Endothelial cell of umbilical vein (primary cell): ENCODE measurements around the gene TPMT. TPM values are rescaled to one million over a fixed set of nuclear protein-coding genes. Genes with fewer than 3 reads are reported as not detected.

Source experiments
- BruUV-seq: library from RNA; stranded (reverse); fragments of 400-500 nt; replicated peaks from 2 replicates; lab custom pipeline; 2021; lab: Mats Ljungman, UMichigan
- CTCF ChIA-PET: fragments of 300-600, 350-600 bp; sonication (Branson Sonifier 250); formaldehyde crosslinking; loops from one replicate; lab custom pipeline; 2021; ENCODE audit warnings: antibody characterized with exemption, inconsistent platforms; lab: Charles Lee
- POLR2A ChIA-PET: fragments of 300-600, 350-600 bp; sonication (Branson Sonifier 250); formaldehyde crosslinking; loops from one replicate; lab custom pipeline; 2021; ENCODE audit warnings: antibody characterized with exemption, inconsistent platforms; lab: Charles Lee
- DNase-seq: peaks from one replicate; pipeline ENCODE4 v3.0.0-alpha.2; 2011; ENCODE audit warnings: low read depth, low spot score
- FAIRE-seq: peaks from 2 replicates; lab custom pipeline; 2011; peaks lifted over from hg19 to GRCh38; lab: Jason Lieb, UNC
- H2AFZ ChIP-seq: 2 replicates; pipeline ENCODE4 v1.6.0; 2012; ENCODE audit warnings: low read depth, low read length, control low read depth, inconsistent platforms
- H3K27ac ChIP-seq: 2 replicates; pipeline ENCODE4 v1.5.1; 2011; ENCODE audit warnings: low read depth, mild to moderate bottlenecking, control low read depth, low read length, moderate library complexity; ENCODE audit not compliant: insufficient read depth
- H3K27me3 ChIP-seq, 2 experiments: 2 replicates each; pipeline versions ENCODE4 v1.6.0 to v1.6.1; 2011; ENCODE audit warnings: low read length in 2 of 2, mixed read lengths in 1 of 2; ENCODE audit not compliant: control insufficient read depth in 2 of 2, insufficient read depth in 2 of 2
- H3K36me3 ChIP-seq, 2 experiments: 2 replicates in 1 of 2; 3 replicates in 1 of 2; pipeline ENCODE4 v1.5.1; 2011; ENCODE audit warnings: low read length in 2 of 2, mild to moderate bottlenecking in 1 of 2, moderate library complexity in 1 of 2; ENCODE audit not compliant: control insufficient read depth in 2 of 2, insufficient read depth in 2 of 2; ENCODE audit errors: extremely low read depth in 1 of 2
- H3K4me1 ChIP-seq: 3 replicates; pipeline ENCODE4 v1.5.1; 2011; ENCODE audit warnings: mild to moderate bottlenecking, low read length; ENCODE audit not compliant: control insufficient read depth, insufficient read depth; ENCODE audit errors: extremely low read depth
- H3K4me2 ChIP-seq: 2 replicates; pipeline ENCODE4 v1.6.1; 2011; ENCODE audit warnings: low read length, control low read depth, mixed read lengths; ENCODE audit not compliant: insufficient read depth
- H3K4me3 ChIP-seq, 3 experiments: fragments of 200-600 bp in 1 of 3; sonication (generic), shearing (Covaris generic) in 1 of 3; replicated peaks in 1 of 3; 2 replicates each; pipeline ENCODE4 v1.5.1; 2011 to 2016; ENCODE audit warnings: control low read depth in 3 of 3, low read length in 3 of 3, mild to moderate bottlenecking in 2 of 3, inconsistent platforms in 1 of 3, low read depth in 1 of 3, moderate library complexity in 1 of 3; ENCODE audit not compliant: insufficient read depth in 1 of 3
- H3K79me2 ChIP-seq: 2 replicates; pipeline ENCODE4 v1.6.0; 2012; ENCODE audit warnings: low read length, inconsistent platforms; ENCODE audit not compliant: control insufficient read depth, insufficient read depth
- H3K9ac ChIP-seq: replicated peaks from 2 replicates; pipeline ENCODE3; 2011; ENCODE audit warnings: low read length, control low read depth; ENCODE audit not compliant: insufficient read depth; ENCODE audit errors: extremely low read depth
- H3K9me1 ChIP-seq: replicated peaks from 3 replicates; pipeline ENCODE4 v1.6.0; 2011; ENCODE audit warnings: mild to moderate bottlenecking, low read length; ENCODE audit not compliant: control insufficient read depth, insufficient read depth; ENCODE audit errors: extremely low read depth
- H3K9me3 ChIP-seq: replicated peaks from 2 replicates; pipeline ENCODE4 v1.5.1; 2012; ENCODE audit warnings: low read length, inconsistent platforms; ENCODE audit not compliant: control insufficient read depth, insufficient read depth
- H4K20me1 ChIP-seq: replicated peaks from 2 replicates; pipeline ENCODE3; 2011; ENCODE audit warnings: mild to moderate bottlenecking, low read length; ENCODE audit not compliant: control insufficient read depth, insufficient read depth; ENCODE audit errors: extremely low read depth
- CTCF ChIP-seq, 2 donors: IDR thresholded peaks; 1 replicate in 1 of 2; 2 replicates in 1 of 2; pipeline ENCODE4 v1.5.1; 2011; ENCODE audit warnings: low read length in 2 of 2, mild to moderate bottlenecking in 2 of 2, moderate library complexity in 2 of 2, control low read depth in 1 of 2, inconsistent platforms in 1 of 2, low read depth in 1 of 2; ENCODE audit not compliant: insufficient read depth in 1 of 2; ENCODE audit errors: extremely low read depth in 1 of 2
- EZH2 ChIP-seq: IDR thresholded peaks from 2 replicates; pipeline ENCODE4 v1.6.1; 2012; ENCODE audit warnings: borderline replicate concordance, low read depth, mild to moderate bottlenecking, moderate library complexity, low read length, inconsistent platforms; ENCODE audit not compliant: severe bottlenecking
- FOS ChIP-seq: IDR thresholded peaks from 2 replicates; pipeline ENCODE4 v1.6.1; 2011; ENCODE audit warnings: mild to moderate bottlenecking, low read length, moderate library complexity, borderline replicate concordance; ENCODE audit not compliant: insufficient read depth
- GATA2 ChIP-seq: IDR thresholded peaks from 2 replicates; pipeline ENCODE4 v1.7.0; 2011; ENCODE audit warnings: low read depth, mild to moderate bottlenecking, moderate library complexity, mixed read lengths, low read length; ENCODE audit not compliant: insufficient read length, insufficient read depth
- JUN ChIP-seq: IDR thresholded peaks from 2 replicates; pipeline ENCODE4 v1.6.1; 2011; ENCODE audit warnings: borderline replicate concordance, low read depth; ENCODE audit not compliant: insufficient read length, insufficient read depth
- MAX ChIP-seq: IDR thresholded peaks from 2 replicates; pipeline ENCODE4 v1.6.1; 2011; ENCODE audit not compliant: insufficient read depth, insufficient read length
- MYC ChIP-seq: IDR thresholded peaks from one replicate; pipeline ENCODE4 v1.6.1; 2011; ENCODE audit warnings: mild to moderate bottlenecking, low read depth, low read length
- POLR2A ChIP-seq: IDR thresholded peaks from 2 replicates; pipeline ENCODE4 v1.6.1; 2012; ENCODE audit warnings: low read depth, mild to moderate bottlenecking, control low read depth, low read length
- POLR2AphosphoS5 ChIP-seq: IDR thresholded peaks from 2 replicates; pipeline ENCODE4 v1.6.1; 2012; ENCODE audit warnings: low read depth, mild to moderate bottlenecking, control low read depth, low read length, moderate library complexity; ENCODE audit not compliant: insufficient read depth
- dilution Hi-C: fragments of 300-500 bp; cut with MboI; formaldehyde crosslinking; loops from one replicate; pipeline ENCODE4 v1.15.0; 2019; ENCODE audit warnings: low sequenced_read_pairs; ENCODE audit not compliant: extremely low pct_ligation_motif_present
- intact Hi-C: fragments of 100-400 bp; cut with micrococcal nuclease; formaldehyde crosslinking; loops from one replicate; pipeline ENCODE4 v1.10.0; 2022
- polyA plus RNA-seq, 4 experiments: library from polyadenylated mRNA; depleted of rRNA in 3 of 4; stranded (reverse) in 3 of 4; unstranded in 1 of 4; fragments of >200 nt; gene quantifications; 2 replicates each; pipeline versions ENCODE4 v1.2.1 to v1.2.3, GENCODE V29; 2011 to 2012; ENCODE audit warnings: missing spikeins in 1 of 4
- total RNA-seq: library from RNA; stranded (reverse); gene quantifications from 2 replicates; pipeline ENCODE4 v1.2.3, GENCODE V29; 2021

Gene TPMT
- total and polyA plus RNA-seq, 2 donors (not counting 3 experiments of a cell fraction or from before 2014, with no cell fraction given), result 6.5 to 11.1 TPM

- Histone ChIP-seq H3K27me3 (no peaks in the 10 kb centered on the region), H3K4me2 (no peak overlapping the region), H3K4me1 (no peaks in the 10 kb centered on the region), H2AFZ (no peak overlapping the region), H3K9ac (no peak overlapping the region), H4K20me1 (no peaks in the 10 kb centered on the region), H3K4me3 (no peak overlapping the region), H3K27ac (no peak overlapping the region), H3K9me1 (no peaks in the 10 kb centered on the region), H3K36me3 (no peaks in the 10 kb centered on the region), H3K9me3 (no peaks in the 10 kb centered on the region), H3K79me2 (no peaks in the 10 kb centered on the region)
- CTCF ChIA-PET, result no interaction called here
- TF ChIP-seq JUN (no peak), POLR2A (no peak), CTCF (IDR thresholded peaks at IDR 0.05; ENCODE audit: extremely low read depth in 1 of 2, insufficient read depth in 1 of 2, low read depth in 1 of 2, low read length in 2 of 2) (no peak), FOS (no peak), POLR2AphosphoS5 (no peak), MAX (no peak), EZH2 (no peak), GATA2 (no peak), MYC (no peak)
- intact Hi-C loops, result no loop called here
- FAIRE-seq (no peak), DNase-seq (no peak)
- dilution Hi-C loops, result no loop called here
- BruUV-seq, result no TSS peak
- POLR2A ChIA-PET, result no interaction called here
Measured at GRCh38 chr6:18178960-18179615, 24.2 kb upstream of the TPMT start.
